ENCODE data around the gene SERPINH1. TPM values are rescaled to one million over a fixed set of nuclear protein-coding genes. Genes with fewer than 3 reads are reported as not detected.

SERPINH1 gene
- total and polyA plus RNA-seq, 2 of the 13 experiments (the other 11 are each of a cell fraction or from before 2014, with no cell fraction given) = 83.6 to 83.8 TPM

DNA sequence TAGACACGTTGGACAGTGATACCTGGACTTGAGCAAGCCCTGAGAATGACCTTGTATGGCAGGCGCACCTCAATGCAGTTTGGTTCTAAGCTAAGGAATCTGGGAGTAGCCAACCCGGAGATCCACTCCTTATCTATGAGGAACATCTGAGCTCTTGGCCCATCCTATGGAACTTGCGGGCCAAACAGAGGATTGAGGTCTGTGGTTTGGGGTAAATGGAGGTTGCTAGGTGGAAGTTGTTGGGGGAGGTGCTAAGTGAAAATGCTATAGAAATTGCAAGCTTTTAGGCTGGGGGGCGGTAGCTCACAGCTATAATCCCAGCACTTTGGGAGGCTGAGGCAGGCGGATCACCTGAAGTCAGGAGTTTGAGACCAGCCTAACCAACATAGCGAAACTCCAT is 45.2 kb upstream of the SERPINH1 start:
- TF ChIP-seq CAMTA2 (CRISPR knock-in tag; IDR thresholded peaks at IDR 0.05; ENCODE audit: borderline replicate concordance) (no peak), ZNF446 (CRISPR knock-in tag; IDR thresholded peaks at IDR 0.05) (no peak), ZNF354B (CRISPR knock-in tag; IDR thresholded peaks at IDR 0.05) (no peak), GZF1 (CRISPR knock-in tag; IDR thresholded peaks at IDR 0.05) (no peak), PRPF4 (IDR thresholded peaks at IDR 0.05; ENCODE audit: low read depth, low read length, poor library complexity, severe bottlenecking) (no peak), DNMT3B (CRISPR knock-in tag; conservative IDR thresholded peaks at IDR 0.05) (no peak), KDM6A (CRISPR knock-in tag; IDR thresholded peaks at IDR 0.05; ENCODE audit: low read depth) (no peak), ZNF788 (CRISPR knock-in tag; IDR thresholded peaks at IDR 0.05; ENCODE audit: borderline replicate concordance) (no peak), TARDBP (CRISPR knock-in tag; IDR thresholded peaks at IDR 0.05) (no peak), MYC (CRISPR knock-in tag; IDR thresholded peaks at IDR 0.05; ENCODE audit: borderline replicate concordance) (no peak)
- TF ChIP-seq, protein P1, sequence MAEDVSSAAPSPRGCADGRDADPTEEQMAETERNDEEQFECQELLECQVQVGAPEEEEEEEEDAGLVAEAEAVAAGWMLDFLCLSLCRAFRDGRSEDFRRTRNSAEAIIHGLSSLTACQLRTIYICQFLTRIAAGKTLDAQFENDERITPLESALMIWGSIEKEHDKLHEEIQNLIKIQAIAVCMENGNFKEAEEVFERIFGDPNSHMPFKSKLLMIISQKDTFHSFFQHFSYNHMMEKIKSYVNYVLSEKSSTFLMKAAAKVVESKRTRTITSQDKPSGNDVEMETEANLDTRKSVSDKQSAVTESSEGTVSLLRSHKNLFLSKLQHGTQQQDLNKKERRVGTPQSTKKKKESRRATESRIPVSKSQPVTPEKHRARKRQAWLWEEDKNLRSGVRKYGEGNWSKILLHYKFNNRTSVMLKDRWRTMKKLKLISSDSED (CRISPR knock-in tag; IDR thresholded peaks at IDR 0.05) = no peak
- TF ChIP-seq, protein P2, sequence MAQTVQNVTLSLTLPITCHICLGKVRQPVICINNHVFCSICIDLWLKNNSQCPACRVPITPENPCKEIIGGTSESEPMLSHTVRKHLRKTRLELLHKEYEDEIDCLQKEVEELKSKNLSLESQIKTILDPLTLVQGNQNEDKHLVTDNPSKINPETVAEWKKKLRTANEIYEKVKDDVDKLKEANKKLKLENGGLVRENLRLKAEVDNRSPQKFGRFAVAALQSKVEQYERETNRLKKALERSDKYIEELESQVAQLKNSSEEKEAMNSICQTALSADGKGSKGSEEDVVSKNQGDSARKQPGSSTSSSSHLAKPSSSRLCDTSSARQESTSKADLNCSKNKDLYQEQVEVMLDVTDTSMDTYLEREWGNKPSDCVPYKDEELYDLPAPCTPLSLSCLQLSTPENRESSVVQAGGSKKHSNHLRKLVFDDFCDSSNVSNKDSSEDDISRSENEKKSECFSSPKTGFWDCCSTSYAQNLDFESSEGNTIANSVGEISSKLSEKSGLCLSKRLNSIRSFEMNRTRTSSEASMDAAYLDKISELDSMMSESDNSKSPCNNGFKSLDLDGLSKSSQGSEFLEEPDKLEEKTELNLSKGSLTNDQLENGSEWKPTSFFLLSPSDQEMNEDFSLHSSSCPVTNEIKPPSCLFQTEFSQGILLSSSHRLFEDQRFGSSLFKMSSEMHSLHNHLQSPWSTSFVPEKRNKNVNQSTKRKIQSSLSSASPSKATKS (CRISPR knock-in tag; IDR thresholded peaks at IDR 0.05) = no peak
- ChIA-PET CTCF (ENCODE audit: low intra/inter-chr PET ratio, low total read pairs) (no interaction called here), POLR2A (interaction anchor here (1.3 kb wide), 1 partner anchor 9 kb away, joined by 3 read pairs; the partner anchor contains the start of gene GDPD5)
- FAIRE-seq (no peak), ATAC-seq (no peak), DNase-seq (ENCODE audit: low spot score) (no peak)
- in situ Hi-C loops (cut with HindIII; ENCODE audit: extremely low pct_ligation_motif_present, low pct_unique_long_range_greater_than_20kb) (no loop called here), intact Hi-C loops (cut with micrococcal nuclease; ENCODE audit: unreplicated experiment) (no loop called here)
- Histone ChIP-seq H3K9me3 (ENCODE audit: low read length) (no peaks in the 10 kb centered on the region), H4K20me1 (ENCODE audit: insufficient read depth, low read length) (no peaks in the 10 kb centered on the region), H3K4me1 (ENCODE audit: insufficient read depth, low read length) (peaks cover 100% of the 10 kb centered on the region), H3K36me3 (replicated peaks in 1 of 2; ENCODE audit: control insufficient read depth in 1 of 2, insufficient read depth in 2 of 2, low read length in 2 of 2) (peaks cover 7 to 14% of the 10 kb centered on the region in 2 experiments), H3K79me2 (ENCODE audit: insufficient read depth, low read length) (peaks cover 61% of the 10 kb centered on the region), H3K27ac (ENCODE audit: extremely low read length, insufficient read depth, low read length) (peak overlapping the region; percentile 85), H3K9ac (ENCODE audit: insufficient read depth, low read depth, low read length) (no peak overlapping the region), H2AFZ (ENCODE audit: low read length) (no peak overlapping the region), H3K4me2 (ENCODE audit: low read depth, low read length) (peak overlapping the region; percentile 89), H3K4me3 (replicated peaks in 1 of 3; ENCODE audit: insufficient read depth in 1 of 3, low read depth in 2 of 3, low read length in 3 of 3) (peak overlapping the region in 1 of 3 experiments; percentile 20; a peak in 1 of 6 replicates), H3K27me3 (ENCODE audit: control insufficient read depth in 1 of 2, insufficient read depth in 2 of 2, low read length in 2 of 2) (no peaks in the 10 kb centered on the region)
- WGBS (ENCODE audit: low lambda C conversion rate) = 96% methylated on average over 7 of the region's 7 CpGs
- no TSS peak for BruUV-seq (replicated peaks)

Data from HepG2 (cell line).